Upper lobe of left lung (tissue), 4 donors: Measurements from ENCODE around the gene DNAJC1.
"Not testable (repeated sequence)": the region's sequence is repeated elsewhere in the genome, so short reads cannot be mapped to it uniquely, and the experiment has no call there.

Experiments
- POLR2A ChIP-seq, 4 donors: fragments of 450-650 bp; IDR thresholded peaks; one replicate each; pipeline ENCODE4 v1.5.1; 2016 to 2017; ENCODE audit warnings: antibody characterized with exemption in 4 of 4, mild to moderate bottlenecking in 2 of 4
- TF ChIP-seq, protein P1 (sequence below), 6 experiments: fragments of 450-650 bp in 4 of 6; fragments of 200-600 bp in 2 of 6; sonication (generic) in 2 of 6; IDR thresholded peaks; one replicate each; pipeline ENCODE4 v1.5.1; 2016 to 2019; ENCODE audit warnings: antibody characterized with exemption in 6 of 6

DNA sequence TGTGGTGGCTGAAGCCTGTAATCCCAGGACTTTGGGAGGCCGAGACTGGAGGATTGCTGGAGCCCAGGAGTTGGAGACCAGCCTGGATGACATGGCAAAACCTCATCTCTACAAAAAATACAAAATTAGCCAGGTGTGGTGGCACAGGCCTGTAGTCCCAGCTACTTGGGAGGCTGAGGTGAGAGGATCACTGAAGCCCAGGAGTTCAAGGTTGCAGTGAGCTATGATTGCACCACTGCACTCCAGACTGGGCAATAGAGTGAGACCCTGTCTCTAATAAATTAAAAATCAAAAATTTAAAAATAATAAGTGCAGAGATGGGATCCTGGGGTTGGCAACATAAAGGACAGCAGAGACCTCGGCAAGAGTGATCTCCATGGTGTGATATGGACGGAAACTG, 17.6 kb upstream of the DNAJC1 start:
- TF ChIP-seq, protein P1, sequence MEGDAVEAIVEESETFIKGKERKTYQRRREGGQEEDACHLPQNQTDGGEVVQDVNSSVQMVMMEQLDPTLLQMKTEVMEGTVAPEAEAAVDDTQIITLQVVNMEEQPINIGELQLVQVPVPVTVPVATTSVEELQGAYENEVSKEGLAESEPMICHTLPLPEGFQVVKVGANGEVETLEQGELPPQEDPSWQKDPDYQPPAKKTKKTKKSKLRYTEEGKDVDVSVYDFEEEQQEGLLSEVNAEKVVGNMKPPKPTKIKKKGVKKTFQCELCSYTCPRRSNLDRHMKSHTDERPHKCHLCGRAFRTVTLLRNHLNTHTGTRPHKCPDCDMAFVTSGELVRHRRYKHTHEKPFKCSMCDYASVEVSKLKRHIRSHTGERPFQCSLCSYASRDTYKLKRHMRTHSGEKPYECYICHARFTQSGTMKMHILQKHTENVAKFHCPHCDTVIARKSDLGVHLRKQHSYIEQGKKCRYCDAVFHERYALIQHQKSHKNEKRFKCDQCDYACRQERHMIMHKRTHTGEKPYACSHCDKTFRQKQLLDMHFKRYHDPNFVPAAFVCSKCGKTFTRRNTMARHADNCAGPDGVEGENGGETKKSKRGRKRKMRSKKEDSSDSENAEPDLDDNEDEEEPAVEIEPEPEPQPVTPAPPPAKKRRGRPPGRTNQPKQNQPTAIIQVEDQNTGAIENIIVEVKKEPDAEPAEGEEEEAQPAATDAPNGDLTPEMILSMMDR (IDR thresholded peaks at IDR 0.05): not testable (repeated sequence)
- TF ChIP-seq POLR2A (IDR thresholded peaks at IDR 0.05): not testable (repeated sequence)
